Panc1 (cell line): ENCODE measurements around the gene FIBCD1.

ENCODE experiments used
- POLR2AphosphoS5 ChIP-seq: IDR thresholded peaks from 2 replicates; pipeline ENCODE4 v1.6.1; 2012; ENCODE audit warnings: mild to moderate bottlenecking, low read depth, low read length, moderate library complexity
- TCF7L2 ChIP-seq: IDR thresholded peaks from 2 replicates; pipeline ENCODE4 v1.6.1; 2011; ENCODE audit warnings: mild to moderate bottlenecking, low read depth, low read length, inconsistent platforms
- TF ChIP-seq, protein P1 (sequence below): fragments of 450-650 bp; IDR thresholded peaks from 2 replicates; pipeline ENCODE4 v1.5.1; 2017; ENCODE audit warnings: mild to moderate bottlenecking
- TF ChIP-seq, protein P2 (sequence below), 2 experiments: IDR thresholded peaks; 2 replicates each; pipeline ENCODE4 v1.6.1; 2011 to 2012; ENCODE audit warnings: low read depth in 2 of 2, control low read depth in 1 of 2, low read length in 1 of 2, mild to moderate bottlenecking in 1 of 2, moderate library complexity in 1 of 2; ENCODE audit not compliant: insufficient read depth in 1 of 2

DNA sequence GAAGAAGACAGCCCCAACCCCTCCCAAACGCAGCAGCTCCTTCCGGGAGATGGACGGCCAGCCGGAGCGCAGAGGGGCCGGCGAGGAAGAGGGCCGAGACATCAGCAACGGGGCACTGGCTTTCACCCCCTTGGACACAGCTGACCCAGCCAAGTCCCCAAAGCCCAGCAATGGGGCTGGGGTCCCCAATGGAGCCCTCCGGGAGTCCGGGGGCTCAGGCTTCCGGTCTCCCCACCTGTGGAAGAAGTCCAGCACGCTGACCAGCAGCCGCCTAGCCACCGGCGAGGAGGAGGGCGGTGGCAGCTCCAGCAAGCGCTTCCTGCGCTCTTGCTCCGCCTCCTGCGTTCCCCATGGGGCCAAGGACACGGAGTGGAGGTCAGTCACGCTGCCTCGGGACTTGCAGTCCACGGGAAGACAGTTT is 54.9 kb downstream of the FIBCD1 start:
- TF ChIP-seq, protein P1, sequence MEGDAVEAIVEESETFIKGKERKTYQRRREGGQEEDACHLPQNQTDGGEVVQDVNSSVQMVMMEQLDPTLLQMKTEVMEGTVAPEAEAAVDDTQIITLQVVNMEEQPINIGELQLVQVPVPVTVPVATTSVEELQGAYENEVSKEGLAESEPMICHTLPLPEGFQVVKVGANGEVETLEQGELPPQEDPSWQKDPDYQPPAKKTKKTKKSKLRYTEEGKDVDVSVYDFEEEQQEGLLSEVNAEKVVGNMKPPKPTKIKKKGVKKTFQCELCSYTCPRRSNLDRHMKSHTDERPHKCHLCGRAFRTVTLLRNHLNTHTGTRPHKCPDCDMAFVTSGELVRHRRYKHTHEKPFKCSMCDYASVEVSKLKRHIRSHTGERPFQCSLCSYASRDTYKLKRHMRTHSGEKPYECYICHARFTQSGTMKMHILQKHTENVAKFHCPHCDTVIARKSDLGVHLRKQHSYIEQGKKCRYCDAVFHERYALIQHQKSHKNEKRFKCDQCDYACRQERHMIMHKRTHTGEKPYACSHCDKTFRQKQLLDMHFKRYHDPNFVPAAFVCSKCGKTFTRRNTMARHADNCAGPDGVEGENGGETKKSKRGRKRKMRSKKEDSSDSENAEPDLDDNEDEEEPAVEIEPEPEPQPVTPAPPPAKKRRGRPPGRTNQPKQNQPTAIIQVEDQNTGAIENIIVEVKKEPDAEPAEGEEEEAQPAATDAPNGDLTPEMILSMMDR: no peak
- TF ChIP-seq, protein P2, sequence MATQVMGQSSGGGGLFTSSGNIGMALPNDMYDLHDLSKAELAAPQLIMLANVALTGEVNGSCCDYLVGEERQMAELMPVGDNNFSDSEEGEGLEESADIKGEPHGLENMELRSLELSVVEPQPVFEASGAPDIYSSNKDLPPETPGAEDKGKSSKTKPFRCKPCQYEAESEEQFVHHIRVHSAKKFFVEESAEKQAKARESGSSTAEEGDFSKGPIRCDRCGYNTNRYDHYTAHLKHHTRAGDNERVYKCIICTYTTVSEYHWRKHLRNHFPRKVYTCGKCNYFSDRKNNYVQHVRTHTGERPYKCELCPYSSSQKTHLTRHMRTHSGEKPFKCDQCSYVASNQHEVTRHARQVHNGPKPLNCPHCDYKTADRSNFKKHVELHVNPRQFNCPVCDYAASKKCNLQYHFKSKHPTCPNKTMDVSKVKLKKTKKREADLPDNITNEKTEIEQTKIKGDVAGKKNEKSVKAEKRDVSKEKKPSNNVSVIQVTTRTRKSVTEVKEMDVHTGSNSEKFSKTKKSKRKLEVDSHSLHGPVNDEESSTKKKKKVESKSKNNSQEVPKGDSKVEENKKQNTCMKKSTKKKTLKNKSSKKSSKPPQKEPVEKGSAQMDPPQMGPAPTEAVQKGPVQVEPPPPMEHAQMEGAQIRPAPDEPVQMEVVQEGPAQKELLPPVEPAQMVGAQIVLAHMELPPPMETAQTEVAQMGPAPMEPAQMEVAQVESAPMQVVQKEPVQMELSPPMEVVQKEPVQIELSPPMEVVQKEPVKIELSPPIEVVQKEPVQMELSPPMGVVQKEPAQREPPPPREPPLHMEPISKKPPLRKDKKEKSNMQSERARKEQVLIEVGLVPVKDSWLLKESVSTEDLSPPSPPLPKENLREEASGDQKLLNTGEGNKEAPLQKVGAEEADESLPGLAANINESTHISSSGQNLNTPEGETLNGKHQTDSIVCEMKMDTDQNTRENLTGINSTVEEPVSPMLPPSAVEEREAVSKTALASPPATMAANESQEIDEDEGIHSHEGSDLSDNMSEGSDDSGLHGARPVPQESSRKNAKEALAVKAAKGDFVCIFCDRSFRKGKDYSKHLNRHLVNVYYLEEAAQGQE (IDR thresholded peaks at IDR 0.05; ENCODE audit: insufficient read depth in 1 of 2, low read depth in 2 of 2, low read length in 1 of 2): no peak
- no peak for TF ChIP-seq POLR2AphosphoS5
- no peak for TF ChIP-seq TCF7L2
